SK-N-SH (cell line): ENCODE results near the gene TSHR. TPM values are rescaled to one million over a fixed set of nuclear protein-coding genes. Genes with fewer than 3 reads are reported as not detected.

Experiments used
- CTCF ChIA-PET: fragments of 300-600, 350-600 bp; formaldehyde crosslinking; extraction: SDS; loops from one replicate; lab custom pipeline; 2021; lab: Yijun Ruan, JAX
- POLR2A ChIA-PET: fragments of 350-600 bp; sonication (Branson Sonifier 250); formaldehyde crosslinking; extraction: SDS; loops from one replicate; lab custom pipeline; 2020; ENCODE audit warnings: antibody characterized with exemption, inconsistent platforms; lab: Yijun Ruan, JAX
- DNase-seq: peaks from one replicate; pipeline ENCODE4 v3.0.0; 2012
- H2AFZ ChIP-seq: fragments of 200-600 bp; sonication (generic); 2 replicates; pipeline ENCODE4 v1.8.1; 2016; ENCODE audit warnings: antibody characterized with exemption, mild to moderate bottlenecking, low read depth
- H3F3A ChIP-seq: fragments of 200-600 bp; sonication (generic); replicated peaks from 2 replicates; pipeline ENCODE3; 2016; ENCODE audit warnings: antibody characterized with exemption, mild to moderate bottlenecking; ENCODE audit not compliant: insufficient read depth
- H3K27ac ChIP-seq, 2 experiments: fragments of 200-500 bp in 1 of 2; fragments of 200-600 bp in 1 of 2; sonication (Bioruptor generic) in 1 of 2; sonication (generic), shearing (Covaris generic) in 1 of 2; 2 replicates each; pipeline versions ENCODE4 v1.5.1 to v1.6.1; 2014 to 2016; ENCODE audit warnings: low read depth in 2 of 2, inconsistent platforms in 1 of 2, low read length in 1 of 2, mild to moderate bottlenecking in 1 of 2, mixed read lengths in 1 of 2
- H3K27me3 ChIP-seq: fragments of 200-600 bp; sonication (generic), shearing (Covaris generic); 2 replicates; pipeline ENCODE4 v1.6.1; 2016; ENCODE audit warnings: mixed run types; ENCODE audit not compliant: insufficient read depth
- H3K36me3 ChIP-seq, 2 experiments: fragments of 200-500 bp in 1 of 2; fragments of 200-600 bp in 1 of 2; sonication (Bioruptor generic) in 1 of 2; sonication (generic) in 1 of 2; replicated peaks in 1 of 2; 2 replicates each; pipeline versions ENCODE3 to v1.5.1; 2014 to 2016; ENCODE audit warnings: low read length in 1 of 2, mild to moderate bottlenecking in 1 of 2; ENCODE audit not compliant: insufficient read depth in 2 of 2, control insufficient read depth in 1 of 2
- H3K4me1 ChIP-seq, 2 experiments: fragments of 200-500 bp in 1 of 2; fragments of 200-600 bp in 1 of 2; sonication (Bioruptor generic) in 1 of 2; sonication (generic), shearing (Covaris generic) in 1 of 2; 2 replicates each; pipeline versions ENCODE4 v1.5.1 to v1.6.1; 2014 to 2016; ENCODE audit warnings: low read depth in 1 of 2, low read length in 1 of 2, mixed run types in 1 of 2; ENCODE audit not compliant: insufficient read depth in 2 of 2, control insufficient read depth in 1 of 2
- H3K4me2 ChIP-seq: fragments of 200-600 bp; sonication (generic), shearing (Covaris generic); 2 replicates; pipeline ENCODE4 v1.6.1; 2017; ENCODE audit warnings: mixed run types
- H3K4me3 ChIP-seq, 2 experiments: fragments of 200-500 bp in 1 of 2; fragments of 200-600 bp in 1 of 2; sonication (Bioruptor generic) in 1 of 2; sonication (generic), shearing (Covaris generic) in 1 of 2; 2 replicates each; pipeline versions ENCODE4 v1.5.1 to v1.8.1; 2014 to 2016; ENCODE audit warnings: low read depth in 2 of 2, inconsistent platforms in 1 of 2, low read length in 1 of 2, mild to moderate bottlenecking in 1 of 2, mixed read lengths in 1 of 2, moderate library complexity in 1 of 2
- H3K79me2 ChIP-seq: fragments of 200-600 bp; sonication (generic); 2 replicates; pipeline ENCODE4 v1.8.1; 2017; ENCODE audit warnings: mild to moderate bottlenecking; ENCODE audit not compliant: insufficient read depth
- H3K9ac ChIP-seq: fragments of 200-600 bp; sonication (generic); 2 replicates; pipeline ENCODE4 v1.6.1; 2017; ENCODE audit warnings: mixed run types
- H3K9me2 ChIP-seq: fragments of 200-600 bp; sonication (generic); 2 replicates; pipeline ENCODE4 v1.6.1; 2017; ENCODE audit warnings: mixed run types
- H3K9me3 ChIP-seq: fragments of 200-600 bp; sonication (generic); 2 replicates; pipeline ENCODE4 v1.6.1; 2017; ENCODE audit warnings: mixed run types, mild to moderate bottlenecking, moderate library complexity
- H4K20me1 ChIP-seq: fragments of 200-600 bp; sonication (generic); 2 replicates; pipeline ENCODE4 v1.6.1; 2017; ENCODE audit warnings: mild to moderate bottlenecking, mixed run types; ENCODE audit not compliant: insufficient read depth
- CHD2 ChIP-seq: fragments of 150-350 bp; IDR thresholded peaks from 2 replicates; pipeline ENCODE4 v1.6.1; 2018; ENCODE audit warnings: low read length; ENCODE audit not compliant: partially characterized antibody
- ELF1 ChIP-seq: IDR thresholded peaks from 2 replicates; pipeline ENCODE4 v1.4.0; 2012
- FOXJ3 ChIP-seq: sonication (generic); formaldehyde crosslinking; IDR thresholded peaks from 2 replicates; pipeline ENCODE4 v1.5.1; 2020; ENCODE audit warnings: mild to moderate bottlenecking, missing genetic modification reagents
- FOXM1 ChIP-seq: IDR thresholded peaks from 2 replicates; pipeline ENCODE4 v1.4.0; 2012; ENCODE audit warnings: low read depth, mild to moderate bottlenecking
- GABPA ChIP-seq: IDR thresholded peaks from 2 replicates; pipeline ENCODE4 v1.4.0; 2012; ENCODE audit warnings: low read depth, mild to moderate bottlenecking
- GATA2 ChIP-seq: sonication (generic); formaldehyde crosslinking; IDR thresholded peaks from 2 replicates; pipeline ENCODE4 v1.5.0; 2020; ENCODE audit warnings: mild to moderate bottlenecking, missing genetic modification reagents
- MEF2A ChIP-seq: IDR thresholded peaks from 2 replicates; pipeline ENCODE4 v1.4.0; 2012; ENCODE audit warnings: low read depth, borderline replicate concordance
- MXI1 ChIP-seq: IDR thresholded peaks from 2 replicates; pipeline ENCODE4 v1.6.1; 2012; ENCODE audit warnings: mild to moderate bottlenecking, low read depth, low read length, improper control_type of control experiment
- NFIC ChIP-seq: IDR thresholded peaks from 2 replicates; pipeline ENCODE4 v1.4.0; 2012; ENCODE audit warnings: borderline replicate concordance
- POLR2AphosphoS5 ChIP-seq: IDR thresholded peaks from 2 replicates; pipeline ENCODE4 v1.6.1; 2012; ENCODE audit warnings: low read depth, low read length
- RAD21 ChIP-seq: IDR thresholded peaks from 2 replicates; pipeline ENCODE4 v1.6.1; 2012; ENCODE audit warnings: mild to moderate bottlenecking, low read length
- RFX5 ChIP-seq: IDR thresholded peaks from 2 replicates; pipeline ENCODE4 v1.6.1; 2012; ENCODE audit warnings: mild to moderate bottlenecking, improper control_type of control experiment, low read length
- RXRA ChIP-seq: IDR thresholded peaks from 2 replicates; pipeline ENCODE4 v1.4.0; 2012; ENCODE audit warnings: low read depth, mild to moderate bottlenecking, borderline replicate concordance
- SIN3A ChIP-seq: IDR thresholded peaks from 2 replicates; pipeline ENCODE4 v1.6.1; 2012; ENCODE audit warnings: low read depth, mild to moderate bottlenecking, low read length, moderate library complexity, borderline replicate concordance
- TAF1 ChIP-seq: IDR thresholded peaks from 2 replicates; pipeline ENCODE4 v1.6.1; 2012; ENCODE audit warnings: low read depth, mild to moderate bottlenecking, low read length, moderate library complexity, borderline replicate concordance
- TCF12 ChIP-seq: IDR thresholded peaks from 2 replicates; pipeline ENCODE4 v1.4.0; 2012
- TEAD4 ChIP-seq: IDR thresholded peaks from 2 replicates; pipeline ENCODE4 v1.4.0; 2012; ENCODE audit warnings: mild to moderate bottlenecking, borderline replicate concordance; ENCODE audit not compliant: insufficient read depth
- YY1 ChIP-seq: IDR thresholded peaks from 2 replicates; pipeline ENCODE4 v1.4.0; 2012; ENCODE audit warnings: low read depth, mild to moderate bottlenecking
- WGBS: methylation state at CpG from one replicate; pipeline ENCODE4 v1.1.6; 2017; ENCODE audit warnings: low lambda C conversion rate; 5-methylcytosine and 5-hydroxymethylcytosine counted together
- polyA plus RNA-seq, 3 experiments: library from polyadenylated mRNA; depleted of rRNA; stranded (reverse); fragments of >200 nt; gene quantifications; 2 replicates each; pipeline ENCODE4 v1.2.3, GENCODE V29; 2012
- TF ChIP-seq, protein P1 (sequence below): fragments of 200-600 bp; sonication (generic); IDR thresholded peaks from 2 replicates; pipeline ENCODE4 v1.6.1; 2017; ENCODE audit warnings: antibody characterized with exemption, mild to moderate bottlenecking, moderate library complexity
- TF ChIP-seq, protein P2 (sequence below): IDR thresholded peaks from 2 replicates; pipeline ENCODE4 v1.4.0; 2012; ENCODE audit warnings: low read depth
- TF ChIP-seq, protein P3 (sequence below): IDR thresholded peaks from 2 replicates; pipeline ENCODE4 v1.4.0; 2012; ENCODE audit warnings: low read depth, borderline replicate concordance
- TF ChIP-seq, protein P4 (sequence below): fragments of 150-350 bp; IDR thresholded peaks from 2 replicates; pipeline ENCODE4 v1.6.1; 2016; ENCODE audit warnings: mild to moderate bottlenecking, low read depth, low read length
- TF ChIP-seq, protein P5 (sequence below): IDR thresholded peaks from 2 replicates; pipeline ENCODE4 v1.6.1; 2012; ENCODE audit warnings: mild to moderate bottlenecking, low read depth, low read length, moderate library complexity

Gene TSHR
- polyA plus RNA-seq, 1 of the 3 experiments (the other 2 are of a cell fraction) = not detected

DNA sequence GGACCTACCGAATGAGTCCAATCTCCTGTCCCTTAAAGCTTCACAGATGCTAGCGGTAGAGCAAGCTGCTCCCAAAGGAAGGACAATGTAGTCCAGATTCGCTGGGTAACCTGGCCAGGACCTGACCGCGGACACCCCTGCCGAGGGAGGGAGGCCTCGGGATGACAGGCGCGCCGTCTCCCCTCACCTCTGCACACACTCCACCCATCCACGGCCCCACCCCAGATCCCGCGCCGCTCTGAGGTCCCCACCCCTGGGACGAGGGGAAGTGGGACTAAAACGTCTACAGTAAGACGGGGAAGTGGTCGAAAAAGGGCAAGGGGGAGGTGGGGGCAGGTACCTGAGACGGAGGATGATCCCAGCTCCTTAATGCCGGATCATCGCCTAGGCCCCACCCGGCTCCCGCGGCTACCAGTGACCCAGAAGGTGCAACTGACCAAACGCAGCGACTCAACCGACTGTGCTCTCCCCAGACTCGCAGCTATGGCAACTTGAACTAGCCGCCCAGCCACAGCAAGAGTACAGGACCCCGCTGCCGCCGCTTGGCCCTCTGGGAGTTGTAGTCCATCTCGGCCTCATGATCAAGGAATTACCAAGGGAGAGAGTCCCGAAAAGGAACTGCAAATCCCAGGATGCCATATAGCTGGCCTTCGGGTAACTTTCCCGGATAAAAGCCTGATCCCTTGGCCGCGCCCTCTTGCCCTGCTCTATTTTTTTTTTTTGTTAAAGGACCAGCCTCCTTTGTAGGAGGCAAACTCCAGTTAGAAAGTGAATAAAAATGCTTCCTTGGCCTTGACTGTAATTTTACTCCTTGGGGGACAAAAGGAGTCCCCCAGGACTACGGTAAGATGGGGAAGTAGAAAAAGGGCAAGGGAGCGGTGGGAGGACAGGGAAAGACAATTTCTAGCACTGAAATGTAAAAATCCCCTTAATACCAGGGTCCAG, 13.9 kb upstream of the TSHR start, which contains the start of gene CEP128:
Gene CEP128, minus strand, starts transcription at position 498 of the 945 bp plus-strand sequence.
- POLR2A ChIA-PET = no interaction called here
- Histone ChIP-seq H2AFZ (peak within 1 kb of the TSS; percentile 99), H4K20me1 (no peaks in the 10 kb centered on the region), H3K4me3 (peak within 1 kb of the TSS; percentile 84), H3K36me3 (no peaks in the 10 kb centered on the region), H3K27ac (peak within 1 kb of the TSS; percentile 23 to 63; a peak in 2 of 4 replicates), H3K9me3 (no peaks in the 10 kb centered on the region), H3K9ac (peak within 1 kb of the TSS; percentile 74), H3K9me2 (no peaks in the 10 kb centered on the region), H3F3A (no peaks in the 10 kb centered on the region), H3K79me2 (peaks cover 20% of the 10 kb centered on the region), H3K27me3 (no peaks in the 10 kb centered on the region), H3K4me2 (peak within 1 kb of the TSS; percentile 81), H3K4me1 (peaks cover 0 to 8% of the 10 kb centered on the region in 2 experiments; a peak in 2 of 4 replicates)
- DNase-seq = peak; percentile 87
- CTCF ChIA-PET = interaction anchor here (0.7 to 2.7 kb wide), 5 partner anchors 14 to 328 kb away, joined by 3 to 12 read pairs (median 4); partner anchors contain the start of gene TSHR
- WGBS = 2% methylated on average over 27 of the region's 40 CpGs
- no peak for TF ChIP-seq TCF12
- TF ChIP-seq GATA2 (CRISPR knock-in tag) = no peak
- TF ChIP-seq, protein P1, sequence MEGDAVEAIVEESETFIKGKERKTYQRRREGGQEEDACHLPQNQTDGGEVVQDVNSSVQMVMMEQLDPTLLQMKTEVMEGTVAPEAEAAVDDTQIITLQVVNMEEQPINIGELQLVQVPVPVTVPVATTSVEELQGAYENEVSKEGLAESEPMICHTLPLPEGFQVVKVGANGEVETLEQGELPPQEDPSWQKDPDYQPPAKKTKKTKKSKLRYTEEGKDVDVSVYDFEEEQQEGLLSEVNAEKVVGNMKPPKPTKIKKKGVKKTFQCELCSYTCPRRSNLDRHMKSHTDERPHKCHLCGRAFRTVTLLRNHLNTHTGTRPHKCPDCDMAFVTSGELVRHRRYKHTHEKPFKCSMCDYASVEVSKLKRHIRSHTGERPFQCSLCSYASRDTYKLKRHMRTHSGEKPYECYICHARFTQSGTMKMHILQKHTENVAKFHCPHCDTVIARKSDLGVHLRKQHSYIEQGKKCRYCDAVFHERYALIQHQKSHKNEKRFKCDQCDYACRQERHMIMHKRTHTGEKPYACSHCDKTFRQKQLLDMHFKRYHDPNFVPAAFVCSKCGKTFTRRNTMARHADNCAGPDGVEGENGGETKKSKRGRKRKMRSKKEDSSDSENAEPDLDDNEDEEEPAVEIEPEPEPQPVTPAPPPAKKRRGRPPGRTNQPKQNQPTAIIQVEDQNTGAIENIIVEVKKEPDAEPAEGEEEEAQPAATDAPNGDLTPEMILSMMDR = no peak
- peak; percentile 49 for TF ChIP-seq ELF1
- TF ChIP-seq GABPA = peak; percentile 28; the same call in 1 of the 2 replicates
- peak; percentile 86 for TF ChIP-seq MXI1
- TF ChIP-seq FOXJ3 (CRISPR knock-in tag) = no peak
- TF ChIP-seq TAF1 = peak; percentile 54; the same call in 1 of the 2 replicates
- no peak for TF ChIP-seq MEF2A
- no peak for TF ChIP-seq RXRA
- TF ChIP-seq SIN3A = peak; percentile 99
- TF ChIP-seq, protein P2, sequence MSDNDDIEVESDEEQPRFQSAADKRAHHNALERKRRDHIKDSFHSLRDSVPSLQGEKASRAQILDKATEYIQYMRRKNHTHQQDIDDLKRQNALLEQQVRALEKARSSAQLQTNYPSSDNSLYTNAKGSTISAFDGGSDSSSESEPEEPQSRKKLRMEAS = peak; percentile 78
- no peak for TF ChIP-seq RAD21
- no peak for TF ChIP-seq TEAD4
- no peak for TF ChIP-seq FOXM1
- peak; percentile 63; the same call in 1 of the 2 replicates for TF ChIP-seq POLR2AphosphoS5
- TF ChIP-seq CHD2 = peak; percentile 97
- TF ChIP-seq, protein P3, sequence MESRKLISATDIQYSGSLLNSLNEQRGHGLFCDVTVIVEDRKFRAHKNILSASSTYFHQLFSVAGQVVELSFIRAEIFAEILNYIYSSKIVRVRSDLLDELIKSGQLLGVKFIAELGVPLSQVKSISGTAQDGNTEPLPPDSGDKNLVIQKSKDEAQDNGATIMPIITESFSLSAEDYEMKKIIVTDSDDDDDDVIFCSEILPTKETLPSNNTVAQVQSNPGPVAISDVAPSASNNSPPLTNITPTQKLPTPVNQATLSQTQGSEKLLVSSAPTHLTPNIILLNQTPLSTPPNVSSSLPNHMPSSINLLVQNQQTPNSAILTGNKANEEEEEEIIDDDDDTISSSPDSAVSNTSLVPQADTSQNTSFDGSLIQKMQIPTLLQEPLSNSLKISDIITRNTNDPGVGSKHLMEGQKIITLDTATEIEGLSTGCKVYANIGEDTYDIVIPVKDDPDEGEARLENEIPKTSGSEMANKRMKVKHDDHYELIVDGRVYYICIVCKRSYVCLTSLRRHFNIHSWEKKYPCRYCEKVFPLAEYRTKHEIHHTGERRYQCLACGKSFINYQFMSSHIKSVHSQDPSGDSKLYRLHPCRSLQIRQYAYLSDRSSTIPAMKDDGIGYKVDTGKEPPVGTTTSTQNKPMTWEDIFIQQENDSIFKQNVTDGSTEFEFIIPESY = peak; percentile 95
- TF ChIP-seq, protein P4, sequence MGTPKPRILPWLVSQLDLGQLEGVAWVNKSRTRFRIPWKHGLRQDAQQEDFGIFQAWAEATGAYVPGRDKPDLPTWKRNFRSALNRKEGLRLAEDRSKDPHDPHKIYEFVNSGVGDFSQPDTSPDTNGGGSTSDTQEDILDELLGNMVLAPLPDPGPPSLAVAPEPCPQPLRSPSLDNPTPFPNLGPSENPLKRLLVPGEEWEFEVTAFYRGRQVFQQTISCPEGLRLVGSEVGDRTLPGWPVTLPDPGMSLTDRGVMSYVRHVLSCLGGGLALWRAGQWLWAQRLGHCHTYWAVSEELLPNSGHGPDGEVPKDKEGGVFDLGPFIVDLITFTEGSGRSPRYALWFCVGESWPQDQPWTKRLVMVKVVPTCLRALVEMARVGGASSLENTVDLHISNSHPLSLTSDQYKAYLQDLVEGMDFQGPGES = no peak
- peak; percentile 61; the same call in 1 of the 2 replicates for TF ChIP-seq YY1
- TF ChIP-seq NFIC = no peak; the same call in 1 of the 2 replicates
- TF ChIP-seq, protein P5, sequence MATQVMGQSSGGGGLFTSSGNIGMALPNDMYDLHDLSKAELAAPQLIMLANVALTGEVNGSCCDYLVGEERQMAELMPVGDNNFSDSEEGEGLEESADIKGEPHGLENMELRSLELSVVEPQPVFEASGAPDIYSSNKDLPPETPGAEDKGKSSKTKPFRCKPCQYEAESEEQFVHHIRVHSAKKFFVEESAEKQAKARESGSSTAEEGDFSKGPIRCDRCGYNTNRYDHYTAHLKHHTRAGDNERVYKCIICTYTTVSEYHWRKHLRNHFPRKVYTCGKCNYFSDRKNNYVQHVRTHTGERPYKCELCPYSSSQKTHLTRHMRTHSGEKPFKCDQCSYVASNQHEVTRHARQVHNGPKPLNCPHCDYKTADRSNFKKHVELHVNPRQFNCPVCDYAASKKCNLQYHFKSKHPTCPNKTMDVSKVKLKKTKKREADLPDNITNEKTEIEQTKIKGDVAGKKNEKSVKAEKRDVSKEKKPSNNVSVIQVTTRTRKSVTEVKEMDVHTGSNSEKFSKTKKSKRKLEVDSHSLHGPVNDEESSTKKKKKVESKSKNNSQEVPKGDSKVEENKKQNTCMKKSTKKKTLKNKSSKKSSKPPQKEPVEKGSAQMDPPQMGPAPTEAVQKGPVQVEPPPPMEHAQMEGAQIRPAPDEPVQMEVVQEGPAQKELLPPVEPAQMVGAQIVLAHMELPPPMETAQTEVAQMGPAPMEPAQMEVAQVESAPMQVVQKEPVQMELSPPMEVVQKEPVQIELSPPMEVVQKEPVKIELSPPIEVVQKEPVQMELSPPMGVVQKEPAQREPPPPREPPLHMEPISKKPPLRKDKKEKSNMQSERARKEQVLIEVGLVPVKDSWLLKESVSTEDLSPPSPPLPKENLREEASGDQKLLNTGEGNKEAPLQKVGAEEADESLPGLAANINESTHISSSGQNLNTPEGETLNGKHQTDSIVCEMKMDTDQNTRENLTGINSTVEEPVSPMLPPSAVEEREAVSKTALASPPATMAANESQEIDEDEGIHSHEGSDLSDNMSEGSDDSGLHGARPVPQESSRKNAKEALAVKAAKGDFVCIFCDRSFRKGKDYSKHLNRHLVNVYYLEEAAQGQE = no peak
- TF ChIP-seq RFX5 = no peak
